GM19328 (cell line): ENCODE results near the gene IL22RA1.

Experiments
- ATAC-seq: cut with Tn5 transposase; IDR thresholded peaks from one replicate; pipeline ENCODE4 v1.9.1; 2021; ENCODE audit warnings: mild to moderate bottlenecking, moderate library complexity; ENCODE audit not compliant: unreplicated experiment

The IL22RA1 gene

DNA sequence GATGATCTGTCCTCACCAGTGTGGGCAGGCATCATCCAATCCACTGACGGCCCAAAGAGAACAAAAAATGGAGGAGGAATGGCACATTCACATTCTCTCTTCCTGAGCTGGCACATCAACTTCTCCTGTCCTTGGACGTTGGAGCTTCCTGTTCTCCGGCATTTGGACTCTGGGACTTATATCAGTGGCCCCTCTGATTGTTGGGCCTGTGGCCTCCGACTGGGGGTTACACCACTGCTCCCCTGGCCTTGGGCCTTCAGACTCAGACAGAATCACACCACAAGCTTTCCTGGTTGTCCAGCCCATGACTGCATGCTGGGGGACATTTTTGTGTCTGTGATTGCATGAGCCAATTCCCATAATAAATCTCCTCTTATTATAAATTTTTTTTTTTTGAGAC lies 24.1 kb upstream of the IL22RA1 start:
- no peak for ATAC-seq

DNA sequence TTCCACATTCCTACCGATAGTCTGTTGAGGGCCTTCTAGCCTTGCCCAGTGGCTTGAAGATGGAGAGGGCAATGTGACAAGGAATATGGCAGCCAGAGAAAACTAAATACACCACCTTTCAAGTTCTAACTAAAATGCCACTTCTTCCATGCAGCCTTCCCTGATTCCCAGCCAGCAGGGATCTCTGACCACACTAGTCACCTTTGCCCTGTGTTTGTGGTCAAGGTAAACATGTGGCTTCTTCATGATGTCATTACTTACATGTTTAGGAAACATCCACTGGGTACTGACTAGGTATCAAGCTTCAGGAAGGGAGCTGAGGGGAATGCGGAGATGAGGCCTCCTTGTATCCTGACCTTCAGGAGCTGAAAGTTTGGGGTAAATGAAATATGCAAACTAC lies 22.6 kb upstream of the IL22RA1 start:
- ATAC-seq, result no peak

DNA sequence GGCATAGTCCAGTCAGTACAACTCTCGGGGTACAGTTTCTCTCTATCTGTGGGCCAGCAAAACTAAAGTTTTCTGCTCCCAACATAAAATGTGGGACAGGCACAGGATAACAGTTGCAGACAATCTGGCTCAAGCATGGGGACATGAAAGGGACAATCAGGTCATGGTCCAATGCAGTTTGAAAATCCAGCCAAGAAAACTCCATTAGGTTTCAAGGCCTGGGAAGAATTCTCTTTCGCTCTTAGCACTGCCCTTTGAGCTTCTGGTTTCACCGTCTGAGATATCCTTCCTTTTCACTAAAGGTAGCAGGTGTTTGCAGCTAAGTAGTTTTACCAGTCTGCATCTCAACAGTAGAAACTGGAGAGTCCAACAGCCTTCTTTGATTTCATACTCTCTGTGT lies 21.1 kb upstream of the IL22RA1 start:
- ATAC-seq, result no peak

DNA sequence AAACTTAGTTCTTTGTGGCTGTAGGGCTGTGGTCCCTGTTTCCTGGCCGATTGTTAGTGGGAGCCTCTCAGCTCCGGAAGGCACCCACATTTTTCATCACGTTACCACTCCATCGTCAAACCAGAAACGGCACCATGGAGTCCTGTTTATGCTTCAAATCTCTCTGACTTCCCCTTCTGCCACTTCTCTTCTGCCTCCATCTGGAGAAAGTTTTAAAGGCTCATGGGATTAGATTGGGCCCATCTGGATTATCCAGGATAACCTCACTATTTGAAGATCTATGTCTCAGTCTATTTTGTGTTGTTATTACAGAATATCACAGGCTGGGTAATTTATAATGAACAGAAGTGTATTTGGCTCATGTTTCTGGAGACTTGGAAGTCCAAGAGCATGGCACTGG lies 19.3 kb upstream of the IL22RA1 start:
- no peak for ATAC-seq

DNA sequence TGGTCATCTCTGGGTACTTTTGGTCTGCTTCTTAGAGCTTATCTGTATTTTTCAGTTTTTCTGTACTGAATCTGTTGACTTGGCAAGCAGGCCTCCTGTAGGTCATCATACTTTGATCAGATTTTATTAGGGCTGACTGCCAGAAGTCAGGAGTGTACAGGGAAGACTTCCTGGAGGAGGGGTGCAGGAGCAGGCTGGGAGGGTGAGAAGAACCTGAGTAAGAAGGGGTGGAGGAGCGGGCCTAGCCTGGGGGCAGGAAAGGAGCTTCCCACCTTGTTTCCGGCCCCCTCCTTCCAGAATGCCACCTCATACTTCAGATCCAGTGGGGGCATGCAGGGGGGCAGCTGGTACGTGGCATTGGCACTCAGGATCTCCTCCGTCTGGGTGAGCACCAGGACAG lies 18.3 kb upstream of the IL22RA1 start:
- ATAC-seq, result no peak

DNA sequence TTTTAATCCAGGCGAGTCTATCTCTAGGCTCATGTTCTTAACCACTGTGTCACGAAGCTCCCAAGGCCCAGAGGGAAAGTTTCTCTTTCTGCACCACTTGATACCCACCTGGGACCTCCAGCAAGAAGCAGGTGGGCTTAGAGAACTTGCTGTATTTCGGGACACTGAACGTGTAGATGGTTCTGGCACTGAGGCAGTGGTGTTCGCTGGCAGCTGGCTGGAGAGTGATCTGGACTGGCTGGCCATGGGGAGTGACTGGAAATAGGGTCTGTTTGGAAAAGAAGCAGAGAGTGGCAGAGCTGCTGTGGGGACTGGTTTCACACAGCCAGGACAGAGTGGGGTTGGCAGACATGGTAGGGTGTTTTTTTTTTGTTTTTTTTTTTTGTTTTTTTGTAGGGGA lies 16.4 kb upstream of the IL22RA1 start:
- no peak for ATAC-seq

DNA sequence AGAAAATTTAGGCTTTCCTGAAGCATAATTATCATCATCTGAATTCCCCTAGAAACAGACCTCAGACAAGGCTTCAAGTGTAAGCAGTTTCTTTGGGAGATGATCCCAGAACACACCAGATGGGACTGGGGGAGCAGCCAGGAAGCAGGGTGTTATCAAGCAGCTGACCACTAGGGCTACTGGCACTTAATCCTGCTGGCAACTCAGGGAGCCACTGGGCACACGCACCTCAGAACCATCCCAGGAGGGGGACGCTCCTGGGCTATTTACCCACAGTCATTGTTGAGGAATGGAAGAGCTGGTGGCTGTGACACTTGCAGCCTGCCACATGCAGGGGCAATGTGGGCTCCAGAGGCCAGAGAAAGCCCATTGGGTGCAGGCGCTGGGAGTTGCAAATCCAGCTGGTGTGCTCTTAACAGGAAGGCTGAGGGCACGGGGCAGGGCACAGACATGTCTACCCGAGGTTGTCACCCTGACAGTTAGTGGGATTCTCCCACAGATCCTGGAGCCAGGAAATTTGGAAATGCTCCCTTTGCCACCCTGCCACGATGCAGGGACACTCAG lies 15.1 kb upstream of the IL22RA1 start:
- ATAC-seq, result no peak

DNA sequence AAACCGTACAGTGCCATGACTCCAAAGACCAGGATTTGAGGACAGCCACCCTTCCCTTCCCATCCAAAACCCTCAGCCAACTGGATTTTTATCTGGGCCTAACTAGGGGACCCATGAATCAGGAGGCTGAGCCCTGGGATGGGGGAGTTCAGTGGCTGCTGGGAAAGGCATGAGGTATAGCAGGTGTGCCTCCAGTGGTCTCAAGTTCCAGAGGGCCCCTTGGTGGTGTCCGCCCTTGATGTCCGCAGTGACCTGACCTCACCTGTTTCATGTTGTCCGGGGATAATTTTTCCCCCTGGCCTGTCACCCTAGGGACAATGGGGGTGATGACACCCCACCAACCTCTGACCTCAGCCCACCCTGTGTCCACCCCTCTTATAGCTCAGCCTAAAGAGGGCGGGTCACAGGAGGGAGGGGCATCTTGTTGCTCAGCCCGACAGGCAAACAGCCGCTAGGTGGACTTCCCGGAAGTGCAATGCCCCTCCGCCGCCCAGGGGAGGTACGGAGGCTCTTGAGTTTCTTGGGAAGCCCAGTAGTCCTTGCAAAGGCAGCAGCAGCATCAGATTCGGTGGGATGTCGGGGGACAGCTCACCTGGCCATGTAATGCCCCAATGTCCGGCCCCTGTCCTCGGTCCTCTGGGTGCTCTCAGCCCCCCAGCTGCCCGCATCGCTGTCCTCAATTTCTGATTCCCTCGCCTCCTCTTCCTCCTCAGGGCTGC lies 13.8 kb upstream of the IL22RA1 start:
- no peak for ATAC-seq

DNA sequence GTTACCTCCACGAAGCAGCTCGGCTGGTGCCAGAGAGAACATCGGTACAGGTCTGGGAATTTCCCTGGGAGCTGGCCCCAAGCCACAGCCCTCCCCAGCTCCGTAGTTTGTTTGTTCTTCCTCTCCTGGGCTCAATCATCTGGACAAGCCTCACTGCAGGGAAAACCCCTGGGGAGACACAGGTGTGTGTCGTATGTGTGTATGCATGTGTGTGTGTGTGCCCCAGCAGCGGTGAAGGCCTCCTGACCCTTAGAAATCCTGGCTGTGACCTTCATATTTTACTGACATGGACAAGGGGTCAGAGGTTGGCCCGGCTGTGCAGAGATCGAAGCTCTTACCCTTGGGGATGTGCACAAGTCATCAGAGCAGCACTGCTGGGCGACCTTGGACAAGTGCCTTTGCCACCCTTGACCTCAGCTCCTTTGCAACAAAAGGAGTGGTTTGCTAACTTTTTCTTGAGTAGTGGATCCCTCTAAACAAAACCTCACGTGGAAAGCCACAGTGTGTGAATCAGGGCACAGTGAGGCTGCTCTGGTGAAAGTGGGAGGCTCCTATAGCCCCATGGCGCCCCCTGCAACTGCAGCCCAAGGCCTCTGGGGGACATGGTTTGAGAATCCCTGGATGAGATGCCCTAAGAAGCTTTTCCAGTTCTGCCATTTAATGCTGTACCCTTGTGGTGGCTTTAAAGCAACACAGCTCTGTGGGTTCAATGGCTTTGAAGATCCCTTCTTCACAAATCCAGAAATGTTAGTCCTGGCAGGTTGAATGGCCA lies 12.3 kb upstream of the IL22RA1 start:
- ATAC-seq, result no peak

DNA sequence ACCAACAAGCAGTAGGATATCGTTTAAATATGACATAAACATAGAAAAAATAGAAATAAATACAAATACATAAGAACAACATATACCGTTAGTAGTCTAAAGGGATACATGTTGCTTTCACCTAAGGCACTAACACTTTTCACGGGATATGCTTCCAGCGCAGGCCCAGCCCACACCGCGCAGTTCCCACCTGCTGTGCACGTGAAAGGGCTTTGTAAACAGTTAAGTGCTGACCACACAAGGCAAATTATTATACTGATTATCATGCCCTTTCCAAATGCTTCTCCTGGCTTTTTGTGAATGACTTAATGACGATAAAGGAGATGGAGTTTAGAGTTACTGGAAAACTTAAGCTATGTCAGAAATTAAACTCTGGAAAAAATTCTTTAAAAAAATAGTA lies 11.3 kb upstream of the IL22RA1 start:
- ATAC-seq, result no peak

DNA sequence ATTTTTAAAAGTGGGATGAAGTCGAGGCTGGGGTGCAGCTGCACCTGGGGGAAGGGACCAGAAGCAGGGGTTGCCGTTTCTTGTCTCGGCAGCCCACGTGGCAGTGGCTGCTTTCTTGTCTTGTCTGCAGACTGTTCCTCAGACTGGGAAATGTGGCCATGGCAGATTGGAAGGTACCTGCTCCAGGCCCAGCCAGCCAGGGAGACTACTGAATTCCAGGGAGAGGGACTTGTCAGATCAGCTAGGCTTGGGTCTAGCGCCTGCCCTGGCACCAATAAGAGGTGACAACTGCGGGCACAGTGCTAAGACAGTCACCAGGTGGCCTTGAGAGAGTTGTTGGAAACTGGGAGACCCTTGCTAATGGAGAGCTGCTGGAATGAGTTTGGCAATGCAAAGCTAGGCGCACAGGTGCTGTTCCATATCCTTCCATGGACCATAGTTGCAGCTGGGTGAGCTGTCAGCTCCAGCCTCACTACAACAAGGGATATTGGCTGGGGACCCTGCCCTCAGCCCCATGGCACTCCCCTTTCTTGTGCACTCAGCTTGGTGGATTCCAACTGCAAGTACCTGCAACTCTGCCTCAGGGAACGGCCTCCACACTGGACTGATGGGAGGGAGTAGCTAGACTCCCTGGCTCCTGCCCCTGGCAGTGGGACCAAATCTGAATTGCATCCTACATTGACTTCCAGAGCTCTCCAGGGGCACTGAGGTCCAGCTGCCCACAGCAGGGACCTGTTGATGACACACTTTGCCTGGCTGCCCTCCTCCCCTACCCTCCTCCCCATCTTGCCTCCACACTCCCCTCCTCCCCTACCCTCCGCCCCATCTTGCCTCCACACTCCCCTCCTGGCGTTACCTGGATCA lies 9.9 kb upstream of the IL22RA1 start:
- no peak for ATAC-seq

DNA sequence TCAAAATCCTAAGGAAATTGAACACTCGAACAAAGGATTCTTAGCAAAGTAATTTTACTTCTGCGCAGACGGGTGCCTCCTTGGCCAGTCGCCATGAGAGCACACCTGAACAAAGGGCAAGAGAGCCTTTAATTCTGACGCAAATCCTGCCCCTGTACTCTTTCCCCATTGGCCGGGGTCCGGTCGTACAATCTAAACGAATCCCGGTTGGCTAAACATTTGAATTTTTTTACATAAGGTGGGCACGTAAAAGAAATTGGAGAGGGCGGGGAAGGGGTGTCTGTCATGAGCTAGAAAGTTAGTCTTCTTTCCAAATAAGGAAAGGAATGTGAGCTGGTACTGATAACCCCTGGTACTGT lies 8.2 kb upstream of the IL22RA1 start:
- no peak for ATAC-seq

DNA sequence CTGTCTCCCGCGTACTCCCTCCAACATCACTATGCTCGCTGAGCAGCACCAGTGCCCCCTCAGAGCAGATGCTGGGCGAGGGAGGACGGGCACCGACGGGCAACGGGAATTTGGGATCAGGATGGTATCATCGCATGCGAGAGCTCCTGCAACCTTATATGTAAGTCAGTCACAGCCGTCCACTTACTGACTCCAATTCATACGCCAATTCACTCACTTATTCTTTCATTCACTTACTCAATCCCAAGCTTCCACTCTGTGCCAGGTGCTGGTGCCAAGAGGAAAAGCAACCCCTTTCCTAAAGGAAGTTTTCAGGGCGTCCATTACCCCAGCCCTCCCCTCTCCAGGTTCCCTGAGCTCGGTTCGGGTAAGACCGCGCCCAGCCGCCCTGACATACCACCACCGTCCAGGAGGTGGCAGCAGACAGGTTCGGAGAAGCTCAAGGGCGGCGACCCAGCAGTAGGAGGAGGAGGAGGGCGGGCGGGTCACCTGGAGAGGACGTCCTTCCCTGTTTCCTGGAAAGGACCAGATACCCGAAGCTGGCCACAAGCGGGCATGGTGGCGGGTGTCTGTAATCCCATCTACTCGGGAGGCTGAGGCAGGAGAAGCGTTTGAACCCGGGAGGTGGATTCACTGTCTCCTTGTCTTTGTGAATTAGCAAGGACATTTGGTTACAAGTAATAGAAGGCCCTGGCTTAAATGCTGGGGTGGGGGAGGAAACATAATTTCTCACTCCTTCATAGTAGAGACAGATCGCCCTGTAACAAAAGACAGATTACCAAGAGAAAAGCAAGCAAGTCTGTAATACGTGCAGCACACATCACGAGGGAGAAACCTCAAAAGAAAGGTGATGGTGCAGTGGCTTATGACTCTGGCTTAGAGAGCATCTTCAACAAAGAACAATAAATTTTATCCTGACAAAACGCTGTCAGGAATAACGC lies 7.6 kb upstream of the IL22RA1 start:
- no peak for ATAC-seq

DNA sequence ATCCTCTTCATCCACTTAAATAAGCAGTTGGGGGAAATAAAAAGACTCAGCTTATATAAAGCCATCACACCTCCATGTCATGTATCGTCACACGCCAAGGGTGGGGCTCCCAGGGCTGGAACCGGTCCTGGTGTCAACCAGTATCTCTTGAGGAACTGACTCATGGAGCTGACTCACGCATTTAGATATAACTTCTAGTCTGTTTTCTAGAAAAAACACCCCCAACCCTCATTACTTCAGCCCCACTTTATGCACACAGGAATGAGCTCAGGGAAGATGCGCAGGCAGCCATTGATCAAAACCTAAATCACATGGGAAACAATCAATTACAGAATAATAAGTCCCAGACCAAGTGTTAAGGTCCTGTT lies 6.9 kb upstream of the IL22RA1 start:
- ATAC-seq, result no peak

DNA sequence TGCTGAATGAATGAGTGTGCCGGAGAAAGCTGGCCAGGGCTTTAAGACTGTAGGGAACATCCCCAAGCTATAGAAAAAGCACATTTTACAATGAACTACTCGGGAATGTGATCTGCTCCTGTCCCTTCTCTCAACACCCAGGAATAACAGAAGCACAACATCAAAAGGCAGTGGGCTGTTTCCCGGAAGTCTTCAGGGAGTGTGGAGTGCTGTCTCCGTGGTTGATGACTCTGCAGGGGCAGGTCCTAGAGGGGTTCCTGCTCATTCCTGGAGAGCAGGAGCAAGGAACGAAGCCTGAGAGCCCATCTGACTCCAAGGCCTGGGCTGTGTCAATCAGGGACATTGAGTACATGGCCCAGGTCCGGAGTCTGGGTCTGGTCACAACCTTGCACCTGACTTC lies 4.9 kb upstream of the IL22RA1 start:
- no peak for ATAC-seq

DNA sequence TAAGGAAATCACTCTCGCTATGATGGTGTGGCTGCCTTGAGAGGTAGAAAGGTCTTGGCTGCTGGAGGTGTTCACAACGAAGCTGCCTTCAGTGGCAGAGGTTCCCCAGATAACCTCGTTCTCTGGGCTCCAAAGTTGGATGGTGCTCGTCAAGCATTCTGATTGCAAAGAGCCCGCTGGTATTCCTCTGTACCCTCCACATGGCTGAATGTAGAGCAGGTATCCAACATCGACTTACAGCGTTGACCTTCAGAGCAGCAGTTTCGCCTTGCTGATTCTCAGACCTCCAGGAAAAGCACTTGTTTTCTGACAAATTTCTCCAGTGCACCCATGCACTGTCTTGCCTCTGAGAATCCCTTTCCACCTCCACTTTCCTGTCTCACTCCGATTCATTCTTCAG lies 4.3 kb upstream of the IL22RA1 start:
- no peak for ATAC-seq

DNA sequence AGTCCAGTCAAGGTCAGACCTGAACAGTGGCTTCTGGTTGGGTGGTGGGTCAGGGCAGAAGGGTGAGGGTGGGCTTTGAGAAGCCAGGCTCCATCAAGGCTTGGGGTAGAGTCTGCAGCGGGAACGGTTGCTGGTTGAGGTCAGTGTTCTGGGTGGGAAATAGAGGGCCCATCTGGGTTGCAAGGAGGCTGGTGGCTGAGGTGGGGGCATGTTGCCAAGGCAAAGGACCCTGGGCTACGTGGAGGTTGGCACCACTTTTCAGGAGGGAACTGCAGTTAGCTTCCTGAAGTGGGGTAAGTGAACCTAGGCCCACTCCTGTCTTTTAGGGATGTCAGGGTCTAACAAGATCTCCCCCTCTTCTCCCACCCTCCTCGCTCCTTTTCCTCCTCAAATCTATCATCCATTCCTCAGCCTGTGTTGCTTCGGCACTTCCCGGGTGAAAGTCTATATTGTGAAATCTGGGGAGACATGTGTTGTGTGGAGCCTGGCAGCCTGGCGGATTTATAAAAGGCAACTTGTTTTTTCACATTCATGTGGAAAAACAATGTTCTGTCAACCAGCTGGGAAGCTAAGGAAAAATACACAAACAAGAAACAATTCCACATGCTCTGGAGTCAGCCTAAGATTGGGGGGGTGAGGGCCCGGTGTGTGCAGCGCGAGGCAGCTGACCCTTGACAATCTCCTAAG lies 1.5 kb downstream of the IL22RA1 start:
- ATAC-seq, result no peak

DNA sequence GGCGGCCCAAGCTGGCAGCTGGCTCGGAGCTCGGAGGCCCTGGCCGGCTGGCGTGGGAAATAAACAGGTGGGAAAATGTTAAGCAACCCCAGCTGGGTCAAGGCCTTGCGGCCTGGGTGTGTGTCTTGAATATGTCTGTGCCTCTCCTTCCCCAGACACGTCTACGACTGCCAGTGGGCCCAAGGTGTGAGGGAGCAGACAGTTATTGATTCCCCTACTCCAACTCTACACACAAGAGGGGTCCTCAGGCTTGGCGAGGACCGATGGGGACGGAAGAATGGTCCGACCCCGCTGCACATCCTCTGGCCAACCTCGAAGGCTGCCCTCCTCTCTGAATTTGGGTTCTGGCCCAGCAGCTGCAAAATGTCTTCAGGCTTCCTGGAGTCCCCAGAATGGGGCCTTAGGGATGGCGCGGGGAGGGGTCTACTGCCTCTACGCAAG lies 2.2 kb downstream of the IL22RA1 start:
- ATAC-seq, result no peak

DNA sequence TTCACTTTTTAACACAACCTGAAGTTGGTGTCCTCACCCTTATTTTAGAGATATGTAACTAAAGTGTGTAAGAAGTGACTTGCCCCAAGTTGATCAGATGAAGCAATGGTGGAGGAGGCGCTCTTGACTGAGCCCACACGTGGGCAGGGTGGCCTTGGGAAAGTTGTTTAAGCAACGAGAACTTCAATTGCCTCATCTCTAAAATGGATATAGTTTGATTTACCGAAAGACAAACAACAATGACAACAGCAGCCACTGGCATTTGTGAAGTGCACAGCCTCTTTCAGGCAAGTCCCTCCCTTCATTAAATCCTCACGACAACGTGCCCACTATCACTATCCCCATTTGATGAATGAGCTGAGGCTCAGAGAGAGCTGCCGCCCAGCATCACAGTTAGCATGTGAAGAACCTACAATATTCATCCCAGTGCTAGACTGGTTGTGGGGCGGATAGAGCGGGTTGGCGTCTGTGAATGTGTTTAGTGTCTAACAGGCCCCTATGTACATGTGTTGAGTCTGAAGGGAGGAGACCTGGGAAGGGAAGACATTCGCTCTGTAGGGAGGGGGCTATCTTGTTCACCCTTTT lies 3.0 kb downstream of the IL22RA1 start:
- no peak for ATAC-seq

DNA sequence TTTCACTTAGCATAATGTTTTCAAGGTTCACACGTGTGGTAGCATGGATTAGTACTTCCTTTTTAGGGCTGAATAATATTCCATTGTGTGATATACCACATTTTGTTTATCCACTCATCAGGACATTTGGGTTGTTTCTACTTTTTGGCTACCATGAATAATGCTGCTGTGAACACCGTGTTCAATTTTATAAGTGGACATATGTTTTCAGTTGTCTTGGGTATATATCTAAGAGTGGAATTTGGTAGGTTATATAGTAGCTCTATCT lies 3.8 kb downstream of the IL22RA1 start:
- ATAC-seq, result no peak
